GM12872 (cell line): ENCODE data around the gene POLD3.

Source experiments
- TF ChIP-seq, protein P1 (sequence below): IDR thresholded peaks from 3 replicates; pipeline ENCODE4 v1.5.1; 2011; ENCODE audit warnings: low read depth, mild to moderate bottlenecking, low read length, moderate library complexity; ENCODE audit not compliant: insufficient read depth

Gene POLD3

DNA sequence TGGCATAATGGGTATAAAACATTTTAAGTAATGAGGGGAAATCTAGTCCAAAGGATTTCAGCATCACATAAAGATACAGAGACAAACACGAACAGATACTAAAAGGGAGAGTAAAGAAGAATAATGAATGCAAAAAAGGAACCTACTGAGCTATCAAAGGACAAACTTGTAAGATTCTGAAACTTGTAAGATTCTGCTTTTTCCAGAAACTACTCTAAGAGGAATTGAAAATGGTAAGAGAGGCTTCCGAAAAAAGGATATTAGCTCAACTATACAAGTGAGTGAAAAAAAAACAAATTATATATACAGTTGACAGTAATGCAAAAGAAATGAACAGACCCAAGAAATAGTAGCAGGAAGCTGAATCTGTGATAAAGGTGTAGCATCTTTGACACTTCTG lies 37.7 kb downstream of the POLD3 start:
- TF ChIP-seq, protein P1, sequence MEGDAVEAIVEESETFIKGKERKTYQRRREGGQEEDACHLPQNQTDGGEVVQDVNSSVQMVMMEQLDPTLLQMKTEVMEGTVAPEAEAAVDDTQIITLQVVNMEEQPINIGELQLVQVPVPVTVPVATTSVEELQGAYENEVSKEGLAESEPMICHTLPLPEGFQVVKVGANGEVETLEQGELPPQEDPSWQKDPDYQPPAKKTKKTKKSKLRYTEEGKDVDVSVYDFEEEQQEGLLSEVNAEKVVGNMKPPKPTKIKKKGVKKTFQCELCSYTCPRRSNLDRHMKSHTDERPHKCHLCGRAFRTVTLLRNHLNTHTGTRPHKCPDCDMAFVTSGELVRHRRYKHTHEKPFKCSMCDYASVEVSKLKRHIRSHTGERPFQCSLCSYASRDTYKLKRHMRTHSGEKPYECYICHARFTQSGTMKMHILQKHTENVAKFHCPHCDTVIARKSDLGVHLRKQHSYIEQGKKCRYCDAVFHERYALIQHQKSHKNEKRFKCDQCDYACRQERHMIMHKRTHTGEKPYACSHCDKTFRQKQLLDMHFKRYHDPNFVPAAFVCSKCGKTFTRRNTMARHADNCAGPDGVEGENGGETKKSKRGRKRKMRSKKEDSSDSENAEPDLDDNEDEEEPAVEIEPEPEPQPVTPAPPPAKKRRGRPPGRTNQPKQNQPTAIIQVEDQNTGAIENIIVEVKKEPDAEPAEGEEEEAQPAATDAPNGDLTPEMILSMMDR = no peak

DNA sequence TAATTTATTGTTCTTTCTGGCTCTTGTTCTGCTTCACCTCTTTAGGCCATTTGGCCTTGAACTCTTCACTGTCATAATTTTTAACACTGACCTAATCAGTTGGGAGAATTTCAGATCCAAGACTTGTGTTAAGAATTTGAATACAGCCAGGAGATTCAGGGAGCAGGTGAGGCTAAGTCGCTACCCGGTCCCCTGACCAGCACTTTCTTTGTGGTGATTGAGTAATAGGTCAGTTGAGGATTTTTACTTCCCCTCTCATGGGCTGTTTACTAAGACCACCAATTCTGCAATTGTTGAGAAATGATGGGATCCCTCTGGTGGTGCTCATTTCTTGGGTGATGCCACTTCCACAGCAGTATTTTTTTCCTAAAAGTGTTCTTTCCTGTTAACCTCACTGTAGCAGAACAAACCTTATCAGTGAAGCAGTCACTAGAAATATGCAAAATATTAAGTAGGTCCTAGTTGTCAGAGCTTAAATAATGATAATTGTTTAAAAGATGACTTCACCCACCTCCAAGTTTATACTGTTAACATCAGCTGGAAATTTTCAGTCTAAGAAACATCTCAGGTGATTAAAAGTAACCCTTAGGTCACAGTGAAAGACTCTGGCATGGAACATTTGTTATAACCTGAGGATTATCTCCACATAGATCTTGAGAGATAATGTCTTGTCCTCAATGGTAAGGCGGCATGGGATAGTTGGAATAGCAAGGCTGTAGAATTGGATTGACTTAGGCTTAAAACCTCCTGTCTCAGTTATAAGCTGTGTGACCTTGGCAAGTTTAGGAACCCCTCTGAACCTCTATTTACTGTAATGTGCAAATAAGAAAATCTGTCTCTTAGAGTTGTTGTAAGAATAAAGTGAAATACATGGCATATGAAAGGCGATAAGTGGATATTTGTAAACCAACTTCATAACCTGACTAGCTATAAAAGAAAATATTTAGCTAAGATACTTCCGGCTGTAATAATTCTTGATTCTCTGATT lies 41.3 kb downstream of the POLD3 start:
- TF ChIP-seq, protein P1 = no peak

DNA sequence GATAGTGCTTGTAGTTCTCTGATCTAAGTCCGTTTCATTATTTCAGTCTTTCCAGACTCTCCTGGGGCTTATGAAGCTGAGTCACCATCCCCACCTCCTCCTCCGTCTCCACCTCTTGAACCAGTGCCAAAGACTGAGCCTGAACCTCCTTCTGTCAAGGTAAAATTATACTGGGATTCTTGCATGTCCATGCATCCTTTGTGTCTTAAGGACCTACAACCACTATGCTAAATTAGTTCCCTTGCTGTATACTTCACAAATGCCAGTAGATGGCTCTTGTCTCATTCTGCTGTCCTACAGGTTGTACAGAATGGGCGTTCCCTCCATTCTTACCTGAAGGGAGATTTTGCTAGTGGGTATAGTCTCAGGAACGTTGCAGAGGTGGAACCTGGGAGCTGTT lies 42.2 kb downstream of the POLD3 start:
- TF ChIP-seq, protein P1 = no peak

DNA sequence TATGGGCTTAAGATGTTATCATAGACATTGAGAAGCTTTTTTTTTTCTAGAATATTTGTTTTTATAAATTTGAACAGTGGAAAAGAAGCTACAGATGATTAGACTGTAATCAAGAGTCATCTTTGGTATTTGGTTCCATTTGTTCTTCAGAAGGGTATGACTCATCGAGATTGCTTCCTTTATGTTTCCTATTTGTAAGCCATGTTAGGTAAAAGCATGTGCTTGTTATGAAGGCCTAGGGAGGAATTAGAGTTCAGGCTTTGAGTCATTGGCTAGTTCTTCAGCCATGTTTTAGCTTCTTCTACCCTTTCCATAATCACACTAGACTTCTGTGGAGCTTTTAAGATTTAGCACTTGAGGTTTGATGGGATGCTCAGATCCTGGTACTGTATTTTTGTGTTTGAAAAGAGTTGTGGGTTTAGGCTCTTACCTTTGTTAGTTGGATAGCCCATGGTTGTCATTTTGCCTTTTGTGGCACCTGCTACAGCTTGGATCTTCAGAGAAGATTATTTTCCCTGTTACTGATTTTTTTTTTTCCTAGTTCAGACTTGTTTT lies 44.3 kb downstream of the POLD3 start:
- TF ChIP-seq, protein P1 = no peak

DNA sequence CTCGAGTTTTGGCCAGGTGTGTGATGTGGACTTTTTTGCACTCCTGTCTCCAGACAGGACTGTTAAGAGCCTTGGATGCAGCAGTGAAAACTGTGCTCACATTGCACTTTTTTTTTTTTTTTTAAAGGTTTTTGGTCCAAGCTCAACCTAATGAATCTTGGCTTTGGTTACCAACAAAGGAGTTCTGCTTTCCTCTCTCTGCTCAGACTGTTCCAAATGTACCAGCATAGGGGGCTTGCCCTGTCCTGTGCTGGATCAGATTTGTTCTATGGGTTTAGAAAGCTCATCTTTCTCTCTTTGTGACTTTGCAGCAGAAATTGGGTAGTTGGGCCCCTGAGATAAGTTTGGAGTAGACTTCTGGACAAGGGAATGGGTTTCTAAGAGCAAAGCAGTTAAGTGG lies 45.3 kb downstream of the POLD3 start:
- TF ChIP-seq, protein P1 = no peak

DNA sequence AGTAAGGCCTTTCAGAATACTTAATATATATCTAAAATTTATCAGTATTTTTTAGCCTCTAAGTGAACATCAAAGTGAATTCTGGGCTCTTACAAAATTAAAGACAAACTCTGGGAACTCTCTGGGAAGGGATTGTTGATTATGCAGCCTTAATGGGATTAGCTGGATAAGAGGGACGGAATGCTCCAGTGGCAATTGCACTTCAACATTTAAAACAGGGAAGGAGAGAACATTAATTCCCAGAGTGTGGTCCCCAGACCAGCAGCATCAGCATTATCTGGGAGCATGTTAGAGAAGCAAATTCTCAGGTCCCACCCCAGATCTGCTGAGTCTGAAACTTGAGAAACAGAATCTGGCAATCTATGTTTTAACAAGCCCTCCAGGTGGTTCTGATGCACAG lies 46.5 kb downstream of the POLD3 start:
- TF ChIP-seq, protein P1 = no peak

DNA sequence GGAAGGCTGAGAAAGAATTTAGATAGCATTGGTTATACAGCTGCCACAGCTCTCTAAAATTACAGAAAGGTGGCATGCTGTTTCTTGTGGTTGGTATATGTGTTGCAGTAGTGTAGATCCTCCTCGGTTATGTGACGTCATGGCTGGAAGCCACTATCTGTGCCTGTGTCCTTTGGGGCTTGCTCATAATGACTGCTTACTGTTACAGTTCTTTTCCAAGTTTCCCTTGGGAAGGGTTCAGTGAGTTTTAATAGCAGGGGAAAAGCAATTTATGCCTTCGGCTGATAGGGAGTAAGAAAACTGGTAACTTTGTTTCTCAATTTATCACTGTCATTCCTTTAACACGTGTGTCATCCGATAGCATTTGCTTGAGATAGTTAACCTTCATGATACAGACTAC lies 47.2 kb downstream of the POLD3 start:
- TF ChIP-seq, protein P1 = no peak
